ENCODE data around the gene C17orf100. TPM values are rescaled to one million over a fixed set of nuclear protein-coding genes. Genes with fewer than 3 reads are reported as not detected.

Gene C17orf100
- total and polyA plus RNA-seq, 2 of the 13 experiments (the other 11 are each of a cell fraction or from before 2014, with no cell fraction given) = 3.6 to 8.7 TPM

GRCh38 chr17:6639586-6640535 is 11.7 kb upstream of the C17orf100 start:
- Histone ChIP-seq H3K36me3 (replicated peaks in 1 of 2; ENCODE audit: control insufficient read depth in 1 of 2, insufficient read depth in 2 of 2, low read length in 2 of 2) (peaks cover 0 to 7% of the 10 kb centered on the region in 2 experiments; a peak in 3 of 5 replicates), H2AFZ (ENCODE audit: low read length) (no peak overlapping the region), H4K20me1 (ENCODE audit: insufficient read depth, low read length) (no peaks in the 10 kb centered on the region), H3K4me2 (ENCODE audit: low read depth, low read length) (peak overlapping the region; percentile 93), H3K9ac (ENCODE audit: insufficient read depth, low read depth, low read length) (peak overlapping the region; percentile 87), H3K4me3 (replicated peaks in 1 of 3; ENCODE audit: insufficient read depth in 1 of 3, low read depth in 2 of 3, low read length in 3 of 3) (peak overlapping the region; percentile 77 to 85 (median 84)), H3K27ac (ENCODE audit: extremely low read length, insufficient read depth, low read length) (peak overlapping the region; percentile 95), H3K79me2 (ENCODE audit: insufficient read depth, low read length) (peaks cover 35% of the 10 kb centered on the region), H3K9me3 (ENCODE audit: low read length) (no peaks in the 10 kb centered on the region), H3K4me1 (ENCODE audit: insufficient read depth, low read length) (peaks cover 29% of the 10 kb centered on the region), H3K27me3 (ENCODE audit: control insufficient read depth in 1 of 2, insufficient read depth in 2 of 2, low read length in 2 of 2) (no peaks in the 10 kb centered on the region)
- ChIA-PET CTCF (ENCODE audit: low intra/inter-chr PET ratio, low total read pairs) (no interaction called here), POLR2A (interaction anchor here (1.0 to 1.8 kb wide), 2 partner anchors 11 to 42 kb away, joined by 3 to 6 read pairs; partner anchors contain the start of genes C17orf100 and MED31)
- in situ Hi-C loops (cut with HindIII; ENCODE audit: extremely low pct_ligation_motif_present, low pct_unique_long_range_greater_than_20kb) = loop anchor here (5.0 kb wide), 1 partner anchor 168 kb away; no protein-coding TSS in a partner anchor
- WGBS (ENCODE audit: low lambda C conversion rate) = 0% methylated on average over 7 of the region's 67 CpGs
- no peak for FAIRE-seq
- peak; percentile 72 for ATAC-seq
- BruUV-seq (replicated peaks) = no TSS peak
- no peak for DNase-seq (ENCODE audit: low spot score)
- intact Hi-C loops (cut with micrococcal nuclease; ENCODE audit: unreplicated experiment) = loop anchor here (2.0 kb wide), 1 partner anchor 167 kb away; no protein-coding TSS in a partner anchor
- TF ChIP-seq ZFAT (CRISPR knock-in tag; conservative IDR thresholded peaks at IDR 0.05) (no peak), ZBTB4 (CRISPR knock-in tag; IDR thresholded peaks at IDR 0.05; ENCODE audit: borderline replicate concordance) (no peak), ZNF414 (CRISPR knock-in tag; IDR thresholded peaks at IDR 0.05) (0 out of 2 replicates have a peak, but pooled peaks have one; percentile 20), PLSCR1 (CRISPR knock-in tag; IDR thresholded peaks at IDR 0.05; ENCODE audit: borderline replicate concordance) (no peak), ZNF83 (CRISPR knock-in tag; IDR thresholded peaks at IDR 0.05; ENCODE audit: borderline replicate concordance) (no peak), ZKSCAN5 (CRISPR knock-in tag; IDR thresholded peaks at IDR 0.05) (no peak), JUNB (CRISPR knock-in tag; IDR thresholded peaks at IDR 0.05; ENCODE audit: borderline replicate concordance) (no peak), ZNF678 (CRISPR knock-in tag; IDR thresholded peaks at IDR 0.05) (no peak), HBP1 (CRISPR knock-in tag; IDR thresholded peaks at IDR 0.05; ENCODE audit: low read depth) (0 out of 2 replicates have a peak, but pooled peaks have one; percentile 11), HOMEZ (CRISPR knock-in tag; IDR thresholded peaks at IDR 0.05; ENCODE audit: low read depth) (no peak), RFXANK (CRISPR knock-in tag; IDR thresholded peaks at IDR 0.05) (no peak), RBFOX2 (IDR thresholded peaks at IDR 0.05; ENCODE audit: low read depth, low read length) (0 out of 2 replicates have a peak, but pooled peaks have one; percentile 27)
